Measurements from ENCODE around the gene PRKAR1A. TPM values are rescaled to one million over a fixed set of nuclear protein-coding genes. Genes with fewer than 3 reads are reported as not detected.

PRKAR1A gene
- total and polyA plus RNA-seq, 2 of the 8 experiments (the other 6 are each of a cell fraction or from before 2014, with no cell fraction given): 39.3 to 149 TPM

DNA sequence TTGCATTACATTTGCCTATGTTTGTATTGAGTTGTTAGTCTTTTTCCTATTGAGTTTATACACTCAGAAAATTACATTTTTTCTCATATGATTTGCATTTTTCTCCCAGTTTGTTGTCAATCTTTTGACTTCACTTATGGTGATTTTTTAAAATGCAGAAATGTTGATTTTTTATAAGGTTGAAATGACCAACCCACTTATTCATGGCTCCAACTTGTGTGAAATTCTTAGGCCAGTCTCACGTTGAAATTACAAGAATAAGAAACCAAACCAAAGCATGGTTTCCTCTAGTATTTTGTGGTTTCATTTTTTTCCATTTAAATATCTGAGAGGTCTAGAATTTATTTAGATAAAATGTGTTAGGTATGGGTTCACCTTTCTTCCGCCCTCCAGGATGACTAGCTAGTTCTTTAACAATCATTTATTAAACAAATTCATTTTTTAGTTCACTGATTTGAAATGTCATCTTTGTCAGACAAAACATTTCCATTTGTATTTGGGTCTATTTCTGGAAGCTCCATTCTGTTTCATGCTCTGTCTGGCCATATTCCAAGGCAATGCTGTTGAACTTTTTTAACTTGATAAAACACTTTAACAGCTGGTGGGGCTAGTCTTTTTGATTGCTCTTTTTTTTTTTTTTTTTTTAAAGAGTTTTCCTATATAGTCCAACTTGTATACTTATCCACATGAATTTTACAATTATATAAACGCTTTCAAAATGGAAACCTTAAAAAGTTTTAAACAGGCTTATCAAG, 48.9 kb downstream of the PRKAR1A start:
- Histone ChIP-seq H2BK12ac (ENCODE audit: low read depth, low read length) (no peak overlapping the region), H3K4me3 (ENCODE audit: extremely low read depth in 1 of 4, insufficient read depth in 2 of 4, low read depth in 3 of 4, low read length in 4 of 4) (no peak overlapping the region), H3K23me2 (ENCODE audit: low read depth, low read length) (no peaks in the 10 kb centered on the region), H3K4me2 (ENCODE audit: insufficient read depth in 1 of 2, low read depth in 2 of 2, low read length in 2 of 2) (no peak overlapping the region), H3K14ac (ENCODE audit: insufficient read length) (no peak overlapping the region), H3K79me2 (ENCODE audit: control insufficient read depth in 1 of 2, insufficient read depth in 2 of 2, low read length in 2 of 2) (no peaks in the 10 kb centered on the region), H2BK5ac (ENCODE audit: low read depth, low read length) (no peak overlapping the region), H4K91ac (replicated peaks; ENCODE audit: insufficient read length, low read length) (no peak overlapping the region), H3K27me3 (replicated peaks in 1 of 4; ENCODE audit: control insufficient read depth in 3 of 4, extremely low read depth in 1 of 4, insufficient read depth in 3 of 4, low read length in 3 of 4) (no peaks in the 10 kb centered on the region), H2AK5ac (ENCODE audit: low read depth, low read length) (no peak overlapping the region), H4K20me1 (replicated peaks in 1 of 2; ENCODE audit: control insufficient read depth in 1 of 2, insufficient read depth in 2 of 2, low read length in 2 of 2) (no peaks in the 10 kb centered on the region), H3K9ac (replicated peaks in 1 of 4; ENCODE audit: extremely low read depth in 1 of 4, low read depth in 3 of 4, low read length in 3 of 4) (no peak overlapping the region), H3K27ac (ENCODE audit: low read depth, low read length) (no peak overlapping the region), H2BK120ac (replicated peaks; ENCODE audit: low read depth, low read length) (no peak overlapping the region), H3K79me1 (ENCODE audit: low read depth, low read length) (no peaks in the 10 kb centered on the region), H4K8ac (ENCODE audit: extremely low read depth, insufficient read depth, low read length) (no peak overlapping the region), H3K56ac (replicated peaks; ENCODE audit: insufficient read length, low read depth, low read length) (no peak overlapping the region), H3K36me3 (ENCODE audit: control insufficient read depth in 2 of 4, insufficient read depth in 4 of 4, low read length in 3 of 4) (no peaks in the 10 kb centered on the region), H3K4me1 (replicated peaks in 1 of 4; ENCODE audit: control insufficient read depth in 3 of 4, insufficient read depth in 4 of 4, low read length in 3 of 4) (no peaks in the 10 kb centered on the region), H3K4ac (replicated peaks; ENCODE audit: insufficient read length, low read depth, low read length) (no peak overlapping the region), H2AFZ (ENCODE audit: low read length) (no peak overlapping the region), H2BK15ac (ENCODE audit: low read length) (no peak overlapping the region), H2BK20ac (ENCODE audit: low read length) (no peak overlapping the region), H3K9me3 (ENCODE audit: insufficient read depth in 2 of 2, low read depth in 1 of 2, low read length in 1 of 2) (no peaks in the 10 kb centered on the region), H3K18ac (ENCODE audit: extremely low read depth, low read length) (no peak overlapping the region), H4K5ac (ENCODE audit: insufficient read length, low read depth, low read length) (no peak overlapping the region), H3K23ac (ENCODE audit: insufficient read length) (no peak overlapping the region)
- POLR2A ChIA-PET (ENCODE audit: partially characterized antibody): interaction anchor here (0.5 kb wide), 1 partner anchor 13 kb away, joined by 3 read pairs; no protein-coding TSS in a partner anchor
- CTCF ChIA-PET (ENCODE audit: partially characterized antibody): interaction anchor here (0.6 kb wide), 1 partner anchor 253 kb away, joined by 4 read pairs; no protein-coding TSS in a partner anchor
- no peak for DNase-seq (ENCODE audit: low read depth in 1 of 2, low spot score in 2 of 2)
- FAIRE-seq: no peak
- 89% methylated on average over 3 of the region's 3 CpGs; no CpG with 5 or more reads in 1 of the 2 experiments for WGBS, 2 experiments (ENCODE audit: extremely low coverage in 1 of 2, insufficient coverage in 1 of 2, insufficient read length in 1 of 2, insufficient replicate concordance in 2 of 2, low coverage in 1 of 2, low lambda C conversion rate in 2 of 2, missing lambda C conversion rate in 1 of 2)
- TF ChIP-seq EP300 (IDR thresholded peaks at IDR 0.05; ENCODE audit: borderline replicate concordance in 1 of 2, low read depth in 2 of 2, low read length in 2 of 2): no peak
- TF ChIP-seq TEAD4 (IDR thresholded peaks at IDR 0.05; ENCODE audit: low read depth, low read length): no peak
- TF ChIP-seq KDM4A (IDR thresholded peaks at IDR 0.05; ENCODE audit: low read depth, low read length, severe bottlenecking): no peak
- no peak for TF ChIP-seq TAF7 (optimal IDR thresholded peaks at IDR 0.05; ENCODE audit: borderline replicate concordance, low read depth, low read length)
- no peak for TF ChIP-seq TCF12 (IDR thresholded peaks at IDR 0.05; ENCODE audit: low read depth, low read length)
- TF ChIP-seq, protein P1, sequence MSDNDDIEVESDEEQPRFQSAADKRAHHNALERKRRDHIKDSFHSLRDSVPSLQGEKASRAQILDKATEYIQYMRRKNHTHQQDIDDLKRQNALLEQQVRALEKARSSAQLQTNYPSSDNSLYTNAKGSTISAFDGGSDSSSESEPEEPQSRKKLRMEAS (IDR thresholded peaks at IDR 0.05): no peak
- TF ChIP-seq RFX5 (IDR thresholded peaks at IDR 0.05; ENCODE audit: borderline replicate concordance, low read depth, low read length): no peak
- TF ChIP-seq EGR1 (IDR thresholded peaks at IDR 0.05; ENCODE audit: borderline replicate concordance, low read depth, low read length): no peak
- no peak for TF ChIP-seq SP1 (IDR thresholded peaks at IDR 0.05; ENCODE audit: low read depth, low read length)
- TF ChIP-seq HDAC6 (IDR thresholded peaks at IDR 0.05; ENCODE audit: low read depth, low read length): no peak
- no peak for TF ChIP-seq RBBP5 (IDR thresholded peaks at IDR 0.05; ENCODE audit: borderline replicate concordance, low read depth, low read length)
- no peak for TF ChIP-seq TBP (IDR thresholded peaks at IDR 0.05; ENCODE audit: low read depth, low read length)
